Measurements from ENCODE around the gene ZCCHC14.
"Not testable (repeated sequence)": the region's sequence is repeated elsewhere in the genome, so short reads cannot be mapped to it uniquely, and the experiment has no call there.

ZCCHC14 gene

GRCh38 chr16:87477209-87477981 lies 15.4 kb downstream of the ZCCHC14 start:
- DNase-seq (ENCODE audit: low read depth in 2 of 2): not testable (repeated sequence)

GRCh38 chr16:87474566-87474996 lies 18.2 kb downstream of the ZCCHC14 start:
- DNase-seq (ENCODE audit: low read depth in 2 of 2): no peak

DNA sequence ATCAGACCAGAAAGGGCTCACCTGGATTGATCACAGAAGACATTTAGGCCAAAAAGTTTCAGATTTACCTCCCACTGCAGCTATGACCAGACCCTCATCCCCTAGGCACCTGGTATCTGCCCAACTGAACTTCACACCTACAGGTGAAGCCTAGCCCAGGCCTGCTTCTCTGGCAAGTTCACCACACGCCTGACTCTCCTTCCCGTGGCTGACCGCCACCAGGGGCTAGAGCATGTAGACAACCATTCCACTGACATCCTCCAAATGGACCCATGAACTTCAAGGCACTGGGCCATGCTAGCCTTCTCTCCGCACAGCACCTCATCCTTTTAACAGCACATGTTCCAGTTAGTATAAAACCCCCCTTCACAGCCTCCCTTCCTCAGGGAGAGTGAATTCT lies 18.8 kb downstream of the ZCCHC14 start:
- DNase-seq (ENCODE audit: low read depth in 2 of 2): no peak

GRCh38 chr16:87472935-87473334 lies 19.9 kb downstream of the ZCCHC14 start:
- DNase-seq (ENCODE audit: low read depth in 2 of 2): no peak

DNA sequence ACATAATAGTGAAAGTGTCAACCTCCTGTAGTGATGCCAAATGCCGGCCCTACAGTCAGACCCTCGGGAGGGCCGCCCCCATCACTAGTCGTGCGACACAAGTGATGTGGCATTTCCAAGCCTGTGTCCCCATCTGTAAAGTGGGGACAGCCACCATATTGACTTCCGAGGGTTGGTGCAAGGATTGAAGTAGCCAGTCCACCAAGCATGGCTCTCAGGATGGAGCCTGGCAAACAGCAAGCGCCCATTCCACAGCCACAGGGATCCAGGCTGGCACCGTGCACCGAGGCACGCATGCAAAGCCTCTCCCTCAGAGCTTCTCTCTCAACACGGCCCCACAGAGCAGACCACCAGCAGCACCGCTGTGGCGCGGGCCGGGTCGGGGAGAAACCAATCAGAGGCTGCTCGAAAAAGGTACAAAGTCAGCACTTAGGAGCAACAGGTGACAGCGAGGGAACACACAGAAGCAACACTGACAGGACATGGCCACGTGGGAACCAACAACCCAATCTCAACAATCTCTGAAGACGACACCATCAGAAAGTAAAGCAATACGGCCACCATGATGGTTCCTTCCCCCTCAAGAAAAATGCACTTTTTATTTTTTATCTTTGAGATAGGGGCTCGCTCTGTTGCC lies 20.6 kb downstream of the ZCCHC14 start:
- no peak for DNase-seq (ENCODE audit: low read depth in 2 of 2)

DNA sequence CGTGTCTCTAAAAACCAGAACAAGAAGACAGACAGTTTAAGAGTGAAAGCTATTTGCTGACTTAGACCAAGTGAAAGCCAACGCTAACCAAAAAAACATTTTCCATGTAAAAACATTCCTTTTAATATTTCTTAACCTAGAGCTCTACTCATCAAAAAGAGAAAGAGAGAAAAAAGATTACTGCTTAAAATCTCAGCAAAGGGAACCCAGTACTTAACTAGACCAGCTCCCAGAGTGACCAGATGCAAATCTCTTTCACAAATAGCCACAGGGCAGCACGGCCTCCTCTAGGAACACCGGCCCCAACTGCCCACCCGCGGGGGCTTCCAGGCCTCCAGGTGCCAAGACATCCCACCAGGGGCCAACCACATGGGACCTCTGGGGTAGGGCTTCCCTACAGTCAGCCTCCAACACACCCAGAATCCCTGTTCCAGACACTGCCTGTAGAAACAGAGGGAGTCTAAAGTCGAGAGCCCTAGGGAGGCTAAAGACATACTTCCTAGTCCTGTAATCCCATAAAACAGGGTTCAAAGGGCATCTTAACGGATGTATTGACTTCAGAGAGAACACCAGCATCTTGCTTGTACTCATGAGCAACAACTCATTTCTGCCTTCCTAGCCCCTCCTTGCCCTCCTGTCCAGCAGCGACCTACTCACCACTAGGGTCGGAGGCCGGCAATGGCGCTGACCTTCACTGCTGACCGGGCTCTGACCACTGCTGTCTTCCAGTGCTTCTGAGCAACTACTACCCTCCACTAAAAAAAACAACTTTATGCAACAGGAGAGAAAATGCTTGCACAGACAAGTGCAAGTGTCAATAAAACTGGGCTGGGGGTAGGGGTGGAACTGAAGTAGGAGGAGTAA lies 21.3 kb downstream of the ZCCHC14 start:
- DNase-seq (ENCODE audit: low read depth in 2 of 2): no peak

DNA sequence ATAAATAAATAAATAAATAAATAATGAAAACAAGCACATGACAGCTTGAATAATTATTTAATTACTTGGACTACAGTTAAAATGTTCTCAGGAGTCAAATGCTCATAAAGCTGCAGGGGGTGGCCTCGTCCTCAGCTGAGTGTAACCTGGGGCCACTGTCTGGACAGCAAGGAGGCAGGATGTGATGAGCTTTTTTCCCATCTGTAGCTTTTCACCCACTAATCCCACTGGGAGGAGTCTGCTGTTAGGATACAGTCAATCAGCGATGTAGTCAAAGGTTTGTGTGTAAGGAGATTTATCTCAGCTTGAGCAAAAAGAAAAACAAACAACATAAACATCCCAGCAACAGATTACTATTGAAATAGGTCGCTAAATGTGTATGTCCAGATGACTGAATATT lies 22.5 kb downstream of the ZCCHC14 start:
- no peak for DNase-seq (ENCODE audit: low read depth in 2 of 2)

DNA sequence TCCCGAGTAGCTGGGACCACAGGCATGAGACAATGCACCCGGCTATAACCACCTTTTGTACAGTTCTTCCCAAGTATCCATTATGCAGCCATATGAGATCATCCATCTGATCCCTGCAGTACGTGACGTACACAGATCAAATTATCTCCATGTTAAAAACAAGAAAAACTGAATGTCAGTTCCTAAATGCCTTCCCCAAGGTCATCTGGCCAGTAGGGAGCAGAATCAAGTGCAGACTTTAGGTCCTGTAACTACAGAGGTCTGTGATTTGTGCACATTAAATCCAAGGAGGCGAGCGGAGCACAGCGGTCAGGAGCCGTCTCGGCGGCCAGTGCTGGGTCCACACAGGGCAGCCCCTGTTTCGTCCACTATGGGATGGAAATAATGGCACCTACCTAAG lies 23.7 kb downstream of the ZCCHC14 start:
- no peak for DNase-seq (ENCODE audit: low read depth in 2 of 2)

DNA sequence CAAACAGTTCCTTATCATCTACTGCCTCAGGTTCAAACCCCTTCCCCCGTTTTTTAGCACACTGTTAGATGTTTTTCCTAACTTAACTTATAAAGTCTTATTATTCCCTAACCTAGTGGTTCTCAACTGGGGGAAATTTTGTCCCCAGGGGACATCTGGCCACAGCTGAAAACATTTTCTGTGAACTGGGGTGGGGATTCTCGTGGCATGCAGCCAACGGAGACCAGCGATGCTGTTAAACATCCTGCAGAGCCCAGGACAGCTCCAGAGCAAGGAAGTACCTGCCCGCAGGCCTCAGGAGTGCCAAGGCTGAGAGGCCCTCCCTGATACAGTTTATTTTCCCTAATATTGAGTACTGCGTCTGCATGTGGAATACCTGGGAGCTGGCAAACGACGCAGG lies 24.3 kb downstream of the ZCCHC14 start:
- no peak for DNase-seq (ENCODE audit: low read depth in 2 of 2)

- DNase-seq (ENCODE audit: low read depth in 2 of 2): no peak
Measured at GRCh38 chr16:87466975-87467501, 25.8 kb downstream of the ZCCHC14 start.

- DNase-seq (ENCODE audit: low read depth in 2 of 2): no peak
Measured at GRCh38 chr16:87465879-87466278, 26.9 kb downstream of the ZCCHC14 start.

DNA sequence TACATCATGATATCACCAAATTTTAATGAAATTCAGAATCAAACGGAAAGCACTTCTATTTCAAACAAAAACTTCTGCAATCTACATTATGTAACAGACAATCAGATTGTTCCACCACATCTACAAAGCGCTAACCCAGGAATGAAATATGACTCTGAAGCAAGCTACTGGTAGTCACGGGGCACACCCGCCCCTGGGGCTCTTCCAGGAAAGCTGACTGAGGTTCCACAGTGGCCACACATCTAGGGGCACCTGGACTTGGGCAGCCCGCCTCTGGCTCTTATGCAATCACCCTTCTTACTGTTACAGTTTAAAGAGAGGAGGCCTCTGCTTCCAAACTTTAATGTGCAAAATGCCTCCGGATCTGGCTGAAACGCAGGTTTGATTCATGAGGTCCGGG lies 27.5 kb downstream of the ZCCHC14 start:
- no peak for DNase-seq (ENCODE audit: low read depth in 2 of 2)

GRCh38 chr16:87464691-87465300 lies 28.0 kb downstream of the ZCCHC14 start:
- peak in 1 of 2 donors; percentile 11 for DNase-seq (ENCODE audit: low read depth in 2 of 2)

- no peak for DNase-seq (ENCODE audit: low read depth in 2 of 2)
Measured at GRCh38 chr16:87463722-87464690, 28.8 kb downstream of the ZCCHC14 start.

- no peak for DNase-seq (ENCODE audit: low read depth in 2 of 2)
Measured at GRCh38 chr16:87461466-87461991, 31.3 kb downstream of the ZCCHC14 start.

DNA sequence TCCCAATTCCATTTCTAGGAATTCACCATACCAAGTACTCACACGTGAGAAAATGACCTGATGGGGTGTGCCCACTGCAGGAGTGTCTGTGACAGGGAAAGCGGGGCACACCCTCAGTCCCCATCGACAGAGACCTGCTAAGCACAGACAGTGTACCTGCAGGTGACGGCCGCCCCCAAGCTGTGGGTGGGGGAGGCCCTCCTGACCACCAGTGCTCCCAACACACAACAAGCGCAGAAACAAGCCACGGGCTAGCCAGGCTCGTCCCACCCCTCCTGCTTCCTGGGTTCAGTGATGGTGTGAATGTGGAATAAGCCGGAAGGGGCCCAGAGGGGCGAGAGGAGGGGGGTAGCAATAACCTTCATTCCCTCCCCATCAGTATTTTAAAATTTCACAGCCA lies 31.9 kb downstream of the ZCCHC14 start:
- DNase-seq (ENCODE audit: low read depth in 2 of 2): no peak

DNA sequence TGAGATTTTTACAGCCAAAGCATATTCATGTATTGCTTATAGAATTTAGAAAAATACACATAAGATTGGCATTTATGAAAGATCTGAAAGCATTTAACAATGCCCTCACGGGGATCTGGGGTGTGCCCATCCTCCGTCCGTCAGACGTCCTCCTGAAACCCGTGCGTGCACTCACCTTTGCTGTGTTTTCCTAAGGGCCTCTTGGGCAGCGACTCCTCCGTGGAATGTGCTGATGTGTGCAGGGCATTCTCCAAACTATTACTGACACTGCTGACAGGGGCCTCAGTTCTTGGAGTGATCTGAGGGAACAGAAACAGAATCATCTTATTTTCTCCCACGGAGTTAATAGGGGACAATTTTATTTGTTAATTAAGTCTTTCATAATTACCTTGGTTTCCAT lies 33.0 kb downstream of the ZCCHC14 start:
- no peak for DNase-seq (ENCODE audit: low read depth in 2 of 2)

GRCh38 chr16:87459027-87459426 lies 33.8 kb downstream of the ZCCHC14 start:
- DNase-seq (ENCODE audit: low read depth in 2 of 2): no peak

DNA sequence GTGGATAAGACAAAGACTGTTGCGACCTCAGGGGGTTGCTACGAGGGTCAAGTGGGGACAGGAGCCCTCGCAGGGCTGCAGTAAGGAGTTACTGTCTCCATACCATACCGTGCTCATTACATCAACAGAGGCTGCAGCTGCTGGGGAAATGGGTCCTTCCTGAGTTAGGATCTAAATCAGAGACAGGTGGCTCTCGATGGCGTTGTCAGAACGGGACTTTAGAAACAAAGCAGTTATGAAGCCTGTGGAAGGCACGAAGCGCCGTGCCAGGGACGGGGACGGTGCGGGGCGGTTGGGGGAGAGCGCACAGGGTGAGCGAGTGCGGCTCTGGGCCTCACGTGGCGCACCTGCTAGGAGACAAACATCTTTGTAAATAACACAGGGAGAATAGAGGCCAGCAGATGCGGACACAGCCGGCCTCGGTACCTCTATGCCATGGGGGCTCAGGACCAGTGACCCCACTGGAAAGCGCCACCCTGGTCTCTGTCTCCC lies 34.4 kb downstream of the ZCCHC14 start:
- no peak for DNase-seq (ENCODE audit: low read depth in 2 of 2)

Measured in activated CD8-positive, alpha-beta memory T cell treated with anti-CD3 and anti-CD28 coated beads for 4 hours (primary cell).